Bronchial epithelial cell (primary cell): Measurements from ENCODE around the gene ZNF184. TPM values are rescaled to one million over a fixed set of nuclear protein-coding genes. Genes with fewer than 3 reads are reported as not detected.

Experiments
- DNase-seq: peaks from one replicate; pipeline ENCODE4 v3.0.0-alpha.2; 2010; ENCODE audit warnings: low read depth
- FAIRE-seq: peaks from 2 replicates; lab custom pipeline; 2011; peaks lifted over from hg19 to GRCh38; lab: Jason Lieb, UNC
- H3K27me3 ChIP-seq: 2 replicates; pipeline ENCODE4 v1.5.1; 2011; ENCODE audit warnings: low read length; ENCODE audit not compliant: control insufficient read depth, insufficient read depth
- H3K36me3 ChIP-seq: 2 replicates; pipeline ENCODE4 v1.5.1; 2011; ENCODE audit warnings: low read length; ENCODE audit not compliant: control insufficient read depth, insufficient read depth
- H3K4me3 ChIP-seq: 2 replicates; pipeline ENCODE4 v1.5.1; 2011; ENCODE audit warnings: mild to moderate bottlenecking, low read depth, low read length, control low read depth
- CTCF ChIP-seq: IDR thresholded peaks from 2 replicates; pipeline ENCODE4 v1.5.1; 2011; ENCODE audit warnings: mild to moderate bottlenecking, moderate library complexity, low read length, control low read depth, inconsistent platforms; ENCODE audit not compliant: insufficient read depth, severe bottlenecking
- total RNA-seq: library from RNA; depleted of rRNA; stranded (reverse); fragments of >200 nt; gene quantifications from 2 replicates; pipeline ENCODE4 v1.2.1, GENCODE V29; 2014

The ZNF184 gene
- total RNA-seq, 1 donor from 2014 or later, result 6.8 TPM

GRCh38 chr6:27512525-27512924, 39.6 kb upstream of the ZNF184 start:
- Histone ChIP-seq H3K36me3 (no peaks in the 10 kb centered on the region), H3K4me3 (no peak overlapping the region), H3K27me3 (peaks cover 12% of the 10 kb centered on the region)
- FAIRE-seq (no peak), DNase-seq (no peak)
- no peak for TF ChIP-seq CTCF

- H3K27me3 ChIP-seq, result no peaks in the 10 kb centered on the region
- TF ChIP-seq CTCF, result no peak
- FAIRE-seq (no peak), DNase-seq (no peak)
- H3K4me3 ChIP-seq, result no peak overlapping the region
- no peaks in the 10 kb centered on the region for H3K36me3 ChIP-seq
These were observed 34.4 kb upstream of the ZNF184 start for GRCh38 chr6:27507041-27507956.

GRCh38 chr6:27505209-27506027, 32.5 kb upstream of the ZNF184 start:
- no peak for FAIRE-seq
- DNase-seq, result peak; percentile 88
- TF ChIP-seq CTCF, result no peak

GRCh38 chr6:27503436-27504030, 30.6 kb upstream of the ZNF184 start:
- H3K36me3 ChIP-seq, result no peaks in the 10 kb centered on the region
- DNase-seq, result peak; percentile 69
- no peak for TF ChIP-seq CTCF
- H3K27me3 ChIP-seq, result no peaks in the 10 kb centered on the region
- H3K4me3 ChIP-seq, result peak overlapping the region; percentile 28
- FAIRE-seq, result no peak

More at GRCh38 chr6:27505209-27506027, 32.5 kb upstream of the ZNF184 start:
- no peak overlapping the region for H3K4me3 ChIP-seq
- H3K27me3 ChIP-seq, result no peaks in the 10 kb centered on the region
- H3K36me3 ChIP-seq, result no peaks in the 10 kb centered on the region

- no peak for TF ChIP-seq CTCF
- no peaks in the 10 kb centered on the region for H3K27me3 ChIP-seq
- no peaks in the 10 kb centered on the region for H3K36me3 ChIP-seq
- DNase-seq, result peak; percentile 68
- FAIRE-seq, result no peak
- peak overlapping the region; percentile 28 for H3K4me3 ChIP-seq
These were observed 29.9 kb upstream of the ZNF184 start for GRCh38 chr6:27502508-27503435.
